HCEC 1CT (cell line): ENCODE results near the gene EPB41L3.
"Not testable (repeated sequence)": the region's sequence is repeated elsewhere in the genome, so short reads cannot be mapped to it uniquely, and the experiment has no call there.

Source experiments
- DNase-seq: peaks from one replicate; pipeline ENCODE4 v3.0.0-alpha.2; 2017

Gene EPB41L3

GRCh38 chr18:5530629-5531178 is 13.1 kb downstream of the EPB41L3 start:
- no peak for DNase-seq

- DNase-seq, result no peak
Observed at GRCh38 chr18:5529471-5529870, 14.3 kb downstream of the EPB41L3 start.

GRCh38 chr18:5527603-5528002 is 16.2 kb downstream of the EPB41L3 start:
- no peak for DNase-seq

GRCh38 chr18:5524660-5525059 is 19.1 kb downstream of the EPB41L3 start:
- DNase-seq, result no peak

GRCh38 chr18:5521000-5521399 is 22.8 kb downstream of the EPB41L3 start:
- DNase-seq, result no peak

GRCh38 chr18:5520464-5520863 is 23.3 kb downstream of the EPB41L3 start:
- DNase-seq, result no peak

GRCh38 chr18:5519448-5520298 is 24.1 kb downstream of the EPB41L3 start:
- DNase-seq, result no peak

GRCh38 chr18:5518899-5519371 is 24.9 kb downstream of the EPB41L3 start:
- no peak for DNase-seq

- DNase-seq, result no peak
Observed at GRCh38 chr18:5518179-5518770, 25.5 kb downstream of the EPB41L3 start.

- no peak for DNase-seq
Observed at GRCh38 chr18:5516841-5517240, 27.0 kb downstream of the EPB41L3 start.

- no peak for DNase-seq
Observed at GRCh38 chr18:5515011-5515784, 28.6 kb downstream of the EPB41L3 start.

- DNase-seq, result no peak
Observed at GRCh38 chr18:5513947-5514346, 29.9 kb downstream of the EPB41L3 start.

- DNase-seq, result no peak
Observed at GRCh38 chr18:5512176-5512575, 31.6 kb downstream of the EPB41L3 start.

- not testable (repeated sequence) for DNase-seq
Observed at GRCh38 chr18:5511541-5511940, 32.3 kb downstream of the EPB41L3 start.

- DNase-seq, result no peak
Observed at GRCh38 chr18:5510135-5510846, 33.5 kb downstream of the EPB41L3 start.

GRCh38 chr18:5508821-5509220 is 35.0 kb downstream of the EPB41L3 start:
- no peak for DNase-seq

GRCh38 chr18:5507756-5508155 is 36.0 kb downstream of the EPB41L3 start:
- DNase-seq, result no peak

- no peak for DNase-seq
Observed at GRCh38 chr18:5506174-5506573, 37.6 kb downstream of the EPB41L3 start.

- no peak for DNase-seq
Observed at GRCh38 chr18:5503740-5504139, 40.1 kb downstream of the EPB41L3 start.

- no peak for DNase-seq
Observed at GRCh38 chr18:5500158-5500939, 43.4 kb downstream of the EPB41L3 start.

- DNase-seq, result no peak
Observed at GRCh38 chr18:5498452-5498851, 45.3 kb downstream of the EPB41L3 start.

- DNase-seq, result no peak
Observed at GRCh38 chr18:5496305-5496704, 47.5 kb downstream of the EPB41L3 start.
